GM19025 (cell line): Measurements from ENCODE around the gene FSTL4.

Experiments
- ATAC-seq: cut with Tn5 transposase; IDR thresholded peaks from one replicate; pipeline ENCODE4 v1.9.1; 2021; ENCODE audit warnings: mild to moderate bottlenecking, low read depth, moderate library complexity; ENCODE audit not compliant: unreplicated experiment

FSTL4 gene

DNA sequence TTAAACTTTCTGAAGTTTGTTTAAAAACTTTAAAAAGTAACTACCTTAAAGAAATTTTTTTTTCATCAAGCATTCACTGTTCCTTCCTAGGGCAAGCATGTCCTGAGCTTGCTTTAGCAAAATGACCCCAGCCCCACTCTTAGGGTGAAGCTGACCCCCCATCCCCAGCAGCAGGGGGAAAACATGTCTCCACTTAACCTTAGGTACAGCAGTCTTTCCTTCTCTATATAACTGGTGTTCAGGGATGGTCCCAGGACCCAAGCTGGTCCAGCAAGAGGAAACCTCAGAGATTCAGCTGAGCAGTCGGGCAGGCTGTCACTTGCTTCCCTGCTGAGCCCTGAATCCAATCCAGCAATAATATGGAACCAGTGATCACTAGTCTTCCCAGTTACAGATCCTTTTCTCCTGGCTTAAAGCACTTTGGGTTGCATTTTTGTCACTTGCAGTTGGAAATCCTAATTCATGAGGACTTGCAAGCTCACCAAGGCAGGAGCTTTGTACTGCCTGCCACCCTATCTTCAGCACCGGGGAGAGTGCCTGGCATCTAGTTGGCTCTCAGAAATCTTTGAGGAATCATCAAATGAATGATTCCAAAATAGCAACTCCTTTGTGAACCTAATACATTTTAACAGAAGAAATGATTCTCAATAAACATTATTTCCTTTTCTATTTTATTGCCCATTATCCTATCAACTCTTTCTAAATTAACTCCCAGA, 91.2 kb downstream of the FSTL4 start:
- no peak for ATAC-seq

DNA sequence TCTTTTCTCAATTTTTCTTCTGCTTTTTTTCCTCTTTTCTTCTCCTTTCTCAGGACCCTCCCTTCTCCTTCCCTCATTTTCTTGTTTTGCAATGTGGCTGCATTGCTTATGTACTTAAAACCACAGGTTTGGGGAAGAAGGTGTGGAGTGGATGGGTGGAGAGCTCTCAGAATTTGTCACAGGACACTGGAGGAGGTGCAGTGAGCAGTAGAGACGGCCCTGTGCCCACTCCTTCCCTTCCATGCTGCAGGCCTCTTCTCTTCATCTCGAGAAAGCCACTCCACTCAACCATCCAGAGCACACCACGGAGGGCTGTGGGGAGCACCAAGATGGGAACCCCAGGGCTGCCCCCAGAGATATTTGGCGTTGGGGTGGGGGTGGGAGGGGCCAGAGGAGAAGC, 92.3 kb downstream of the FSTL4 start:
- ATAC-seq = no peak

- no peak for ATAC-seq
Measured at GRCh38 chr5:133519191-133519590, 93.2 kb downstream of the FSTL4 start.

- no peak for ATAC-seq
Measured at GRCh38 chr5:133514456-133514855, 97.9 kb downstream of the FSTL4 start.

- no peak for ATAC-seq
Measured at GRCh38 chr5:133512896-133513295, 99.4 kb downstream of the FSTL4 start.

- no peak for ATAC-seq
Measured at GRCh38 chr5:133511653-133512235, 100.6 kb downstream of the FSTL4 start.

DNA sequence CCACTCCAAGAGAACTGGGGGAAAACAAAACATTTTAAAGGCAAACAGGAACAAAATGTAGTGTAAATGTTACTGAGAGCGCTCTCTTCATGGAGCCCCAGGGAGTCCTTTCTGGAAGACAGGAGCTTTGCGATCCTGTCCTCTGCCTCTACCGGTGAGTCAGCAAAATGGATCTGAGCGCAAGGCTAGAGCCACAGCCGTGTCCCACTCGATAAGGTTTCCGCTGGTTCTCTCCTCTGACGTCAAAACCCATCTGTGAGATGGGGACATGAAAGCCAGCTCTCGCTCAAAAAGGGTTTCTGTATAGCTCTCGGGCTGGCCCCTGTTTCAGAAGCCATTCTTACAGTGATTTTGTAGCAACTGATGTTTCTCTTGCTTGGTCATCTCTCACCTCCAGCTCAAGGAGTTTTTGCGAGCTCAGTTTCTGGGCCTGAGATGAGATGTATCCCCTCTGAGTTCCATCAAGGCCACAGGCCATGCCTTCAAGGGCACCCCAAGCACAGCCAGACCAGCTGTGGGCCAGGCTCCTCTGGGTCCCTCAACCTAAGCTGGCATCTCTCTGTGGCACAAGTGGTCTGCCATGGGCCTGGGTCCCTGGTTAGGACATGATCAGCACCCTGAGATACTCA, 101.6 kb downstream of the FSTL4 start:
- ATAC-seq = no peak

GRCh38 chr5:133509742-133510079, 102.6 kb downstream of the FSTL4 start:
- no peak for ATAC-seq

GRCh38 chr5:133508845-133509741, 103.2 kb downstream of the FSTL4 start:
- no peak for ATAC-seq

DNA sequence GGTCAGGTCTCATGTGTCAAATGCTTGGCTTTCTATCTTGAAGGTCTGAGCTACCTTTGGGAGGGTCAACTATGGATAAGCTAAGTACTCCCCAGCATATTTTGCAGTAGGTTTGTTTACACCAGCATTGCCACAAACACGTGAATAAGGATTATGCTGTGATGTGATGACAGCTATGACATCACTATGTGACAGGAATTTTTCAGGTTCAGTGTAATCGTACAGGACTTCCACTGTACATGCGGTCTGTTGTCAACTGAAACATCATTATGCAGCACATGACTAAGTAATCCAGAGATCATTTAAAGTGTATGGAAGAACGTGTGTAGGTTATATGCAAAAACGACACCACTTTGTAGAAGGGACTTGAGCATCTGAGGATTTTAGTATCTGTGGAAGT, 104.0 kb downstream of the FSTL4 start:
- ATAC-seq = no peak

DNA sequence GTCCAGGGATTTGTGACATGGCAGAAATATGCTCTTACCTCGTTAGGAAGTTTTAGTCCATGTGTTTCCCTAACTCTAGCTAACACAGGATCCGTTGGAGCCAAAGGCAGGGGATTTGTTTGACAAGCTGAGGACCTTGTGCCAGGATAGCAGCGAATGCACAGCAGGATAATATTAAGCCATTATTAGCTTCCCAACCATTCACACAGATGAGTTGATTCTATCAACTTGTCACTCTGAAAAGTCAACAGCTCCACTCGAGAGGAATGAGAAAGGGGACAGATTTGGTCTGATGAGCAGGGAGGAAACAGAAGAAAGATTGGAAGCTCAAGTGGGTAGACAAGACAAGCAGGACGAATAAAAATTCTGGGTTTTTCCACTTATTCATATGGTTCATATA, 106.2 kb downstream of the FSTL4 start:
- no peak for ATAC-seq

- no peak for ATAC-seq
Measured at GRCh38 chr5:133503511-133503910, 108.8 kb downstream of the FSTL4 start.

DNA sequence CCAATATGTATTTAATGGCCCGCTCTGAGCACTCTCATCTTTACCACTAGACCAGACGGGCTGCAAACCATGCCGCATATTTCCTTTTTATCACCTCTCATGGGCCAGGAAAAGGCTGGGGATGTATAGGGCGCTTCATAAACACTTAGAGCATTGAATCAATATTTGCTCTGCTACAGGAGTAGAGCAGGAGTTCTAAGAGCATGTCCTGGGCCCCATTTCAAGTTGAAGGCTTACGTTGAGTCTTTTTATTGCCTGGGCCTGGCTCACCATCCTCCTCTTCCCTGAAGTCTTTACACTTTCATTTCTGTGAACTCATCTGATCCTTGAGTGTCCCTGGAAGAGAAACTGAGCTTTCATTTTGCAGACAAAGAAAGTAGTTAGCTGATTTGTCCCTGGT, 112.4 kb downstream of the FSTL4 start:
- no peak for ATAC-seq

DNA sequence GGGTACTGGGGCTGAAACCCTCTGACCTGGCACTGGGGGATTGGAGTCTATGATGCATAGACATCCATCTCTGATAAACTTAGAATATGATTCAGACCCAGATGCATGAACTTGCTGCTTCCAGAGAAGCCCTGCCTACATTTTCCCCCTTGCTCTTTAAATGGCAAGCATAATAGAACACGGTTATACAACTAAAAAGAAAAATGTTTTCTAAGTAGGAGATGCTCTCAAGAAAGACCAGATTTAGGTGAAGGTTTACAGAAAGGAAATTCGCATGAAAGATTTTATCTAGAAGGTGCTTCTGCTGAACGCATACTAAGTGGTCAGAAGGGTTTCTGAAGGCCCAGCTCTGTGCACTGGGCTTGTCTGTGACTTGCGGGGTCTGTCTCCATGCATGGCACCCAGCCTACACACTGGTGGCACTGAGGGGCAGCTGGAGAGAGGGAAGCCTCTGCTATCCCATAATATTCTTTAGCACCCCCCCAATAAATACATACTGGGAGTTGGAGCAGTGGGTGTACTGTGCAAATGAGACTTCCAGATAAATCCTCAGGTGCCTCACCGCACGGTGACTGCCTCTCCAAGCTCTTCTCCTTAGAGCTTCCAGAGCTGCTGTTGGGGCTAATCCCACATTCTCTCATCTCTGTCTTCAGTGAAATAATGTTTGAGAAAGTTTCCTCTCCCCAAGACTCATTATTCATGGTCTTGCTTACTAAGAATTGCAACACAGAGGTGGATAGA, 114.6 kb downstream of the FSTL4 start:
- ATAC-seq = no peak

DNA sequence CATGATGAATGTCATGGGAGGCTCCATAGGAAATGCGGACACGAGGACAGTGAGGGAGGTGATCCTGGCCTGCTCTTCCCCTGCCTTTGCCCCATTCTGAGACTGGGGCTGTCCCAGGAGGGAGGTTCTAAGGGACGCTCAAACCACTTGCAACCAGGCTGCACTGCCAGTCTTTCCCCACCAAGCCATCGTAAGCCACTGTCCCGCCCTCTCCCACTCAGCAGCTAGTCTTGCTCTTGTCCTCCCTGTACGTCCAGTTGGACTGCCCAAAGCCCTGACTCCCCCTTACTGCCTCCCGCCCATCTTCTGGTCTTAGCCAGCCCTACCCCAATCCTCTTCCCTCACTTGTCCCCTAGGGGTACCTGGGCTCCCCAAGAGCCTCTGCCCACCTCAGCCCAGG, 115.7 kb downstream of the FSTL4 start:
- ATAC-seq = no peak

- ATAC-seq = no peak
Measured at GRCh38 chr5:133494923-133495246, 117.5 kb downstream of the FSTL4 start.

DNA sequence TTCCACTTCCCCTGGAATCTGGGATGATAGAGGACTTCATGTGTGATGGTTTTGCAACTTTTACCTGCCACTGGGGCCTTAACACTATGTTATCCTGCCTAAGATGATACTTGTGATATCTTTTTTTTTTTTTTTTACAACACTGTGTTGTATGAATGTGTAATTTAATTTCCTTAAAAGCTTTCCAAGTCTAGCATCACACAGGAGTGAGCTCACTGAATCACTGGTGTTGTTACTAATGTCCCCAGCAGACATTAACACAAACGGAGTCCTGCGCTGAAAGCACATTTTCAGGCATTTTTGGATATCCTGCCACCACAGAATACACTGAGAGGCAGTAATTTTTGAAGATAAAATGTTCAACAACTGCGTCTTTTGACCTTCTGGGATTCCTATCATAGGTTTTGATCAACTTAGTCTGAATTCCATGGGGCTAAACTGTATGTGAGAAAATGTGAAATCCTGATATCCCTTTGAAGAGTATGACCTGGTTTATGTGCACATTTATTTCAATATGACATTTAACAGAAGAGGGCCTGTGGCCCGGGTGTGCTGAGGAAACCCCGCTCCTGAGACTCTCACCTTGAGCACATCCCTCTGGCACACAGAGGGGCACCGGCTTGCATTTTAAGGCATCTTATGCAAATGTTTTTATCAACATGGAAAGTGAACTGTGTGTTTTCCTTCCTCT, 118.0 kb downstream of the FSTL4 start:
- ATAC-seq = no peak

- ATAC-seq = no peak
Measured at GRCh38 chr5:133489632-133490031, 122.7 kb downstream of the FSTL4 start.

DNA sequence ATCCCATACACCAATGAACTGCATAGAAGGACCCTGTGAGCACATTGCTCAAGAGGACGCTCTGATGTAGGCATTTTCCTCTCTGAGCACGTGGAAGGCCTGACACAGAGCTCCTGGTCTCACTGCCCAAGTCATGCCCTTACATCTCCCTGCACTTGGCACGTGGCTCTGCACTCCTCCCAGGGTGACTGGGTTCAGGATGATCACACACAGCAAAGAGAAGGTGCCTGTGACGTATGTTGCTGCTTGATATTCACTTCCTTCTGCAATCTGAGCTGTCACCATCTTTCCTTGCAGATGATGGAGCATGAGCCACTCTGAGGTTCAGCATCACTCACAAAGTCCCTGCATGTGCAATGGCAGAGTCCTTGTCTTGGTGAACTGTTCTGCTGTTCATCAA, 125.2 kb downstream of the FSTL4 start:
- ATAC-seq = no peak

GRCh38 chr5:133485468-133485867, 126.9 kb downstream of the FSTL4 start:
- ATAC-seq = no peak
